Bronchial epithelial cell (primary cell): Measurements from ENCODE around the gene AARS1. TPM values are rescaled to one million over a fixed set of nuclear protein-coding genes. Genes with fewer than 3 reads are reported as not detected.

ENCODE experiments used
- DNase-seq: peaks from one replicate; pipeline ENCODE4 v3.0.0-alpha.2; 2010; ENCODE audit warnings: low read depth
- FAIRE-seq: peaks from 2 replicates; lab custom pipeline; 2011; peaks lifted over from hg19 to GRCh38; lab: Jason Lieb, UNC
- H3K27me3 ChIP-seq: 2 replicates; pipeline ENCODE4 v1.5.1; 2011; ENCODE audit warnings: low read length; ENCODE audit not compliant: control insufficient read depth, insufficient read depth
- H3K36me3 ChIP-seq: 2 replicates; pipeline ENCODE4 v1.5.1; 2011; ENCODE audit warnings: low read length; ENCODE audit not compliant: control insufficient read depth, insufficient read depth
- H3K4me3 ChIP-seq: 2 replicates; pipeline ENCODE4 v1.5.1; 2011; ENCODE audit warnings: mild to moderate bottlenecking, low read depth, low read length, control low read depth
- CTCF ChIP-seq: IDR thresholded peaks from 2 replicates; pipeline ENCODE4 v1.5.1; 2011; ENCODE audit warnings: mild to moderate bottlenecking, moderate library complexity, low read length, control low read depth, inconsistent platforms; ENCODE audit not compliant: insufficient read depth, severe bottlenecking
- total RNA-seq: library from RNA; depleted of rRNA; stranded (reverse); fragments of >200 nt; gene quantifications from 2 replicates; pipeline ENCODE4 v1.2.1, GENCODE V29; 2014

Gene AARS1
- total RNA-seq, 1 donor from 2014 or later: 338 TPM

- no peak for FAIRE-seq
Observed at GRCh38 chr16:70258946-70259345, 30.4 kb downstream of the AARS1 start.

GRCh38 chr16:70258065-70258464, 31.2 kb downstream of the AARS1 start:
- FAIRE-seq (no peak), DNase-seq (no peak)
- H3K27me3 ChIP-seq: no peaks in the 10 kb centered on the region
- peaks cover 70% of the 10 kb centered on the region for H3K36me3 ChIP-seq
- no peak overlapping the region for H3K4me3 ChIP-seq
- TF ChIP-seq CTCF: no peak

More at GRCh38 chr16:70258946-70259345, 30.4 kb downstream of the AARS1 start:
- Histone ChIP-seq H3K4me3 (no peak overlapping the region), H3K27me3 (no peaks in the 10 kb centered on the region), H3K36me3 (peaks cover 66% of the 10 kb centered on the region)
- no peak for TF ChIP-seq CTCF
- DNase-seq: no peak

GRCh38 chr16:70257391-70257790, 31.9 kb downstream of the AARS1 start:
- DNase-seq (no peak), FAIRE-seq (peak; percentile 18)
- TF ChIP-seq CTCF: no peak
- no peaks in the 10 kb centered on the region for H3K27me3 ChIP-seq
- no peak overlapping the region for H3K4me3 ChIP-seq
- peaks cover 70% of the 10 kb centered on the region for H3K36me3 ChIP-seq

- no peak for TF ChIP-seq CTCF
- FAIRE-seq (no peak), DNase-seq (no peak)
- no peak overlapping the region for H3K4me3 ChIP-seq
- H3K27me3 ChIP-seq: no peaks in the 10 kb centered on the region
- H3K36me3 ChIP-seq: peaks cover 60% of the 10 kb centered on the region
Observed at GRCh38 chr16:70255574-70255973, 33.7 kb downstream of the AARS1 start.

- DNase-seq (no peak), FAIRE-seq (no peak)
- Histone ChIP-seq H3K27me3 (no peaks in the 10 kb centered on the region), H3K4me3 (no peak overlapping the region), H3K36me3 (peaks cover 57% of the 10 kb centered on the region)
- no peak for TF ChIP-seq CTCF
Observed at GRCh38 chr16:70254965-70255286, 34.4 kb downstream of the AARS1 start.

- DNase-seq (no peak), FAIRE-seq (no peak)
- Histone ChIP-seq H3K36me3 (peaks cover 55% of the 10 kb centered on the region), H3K4me3 (no peak overlapping the region), H3K27me3 (no peaks in the 10 kb centered on the region)
- no peak for TF ChIP-seq CTCF
Observed at GRCh38 chr16:70254180-70254964, 34.9 kb downstream of the AARS1 start.
